ENCODE results near the gene PMS1. TPM values are rescaled to one million over a fixed set of nuclear protein-coding genes. Genes with fewer than 3 reads are reported as not detected.

Gene PMS1
- total RNA-seq, 4 donors from 2014 or later: 12.0 to 15.0 (median 12.8) TPM

GRCh38 chr2:189802396-189802912, 18.2 kb downstream of the PMS1 start:
- no peaks in the 10 kb centered on the region for H3K27me3 ChIP-seq
- H3K27ac ChIP-seq (replicated peaks in 1 of 4): no peak overlapping the region
- DNase-seq (ENCODE audit: extremely low spot score): no peak
- H3K9me3 ChIP-seq: no peaks in the 10 kb centered on the region
- H3K4me1 ChIP-seq: peaks cover 0 to 13% (median 3%) of the 10 kb centered on the region in 4 donors
- H3K36me3 ChIP-seq: peaks cover 0 to 25% (median 6%) of the 10 kb centered on the region in 4 donors
- WGBS: 97% methylated on average over 2 of the region's 2 CpGs
- intact Hi-C loops (cut with DNase I): no loop called here
- H3K4me3 ChIP-seq: no peak overlapping the region
- no peak for TF ChIP-seq CTCF (IDR thresholded peaks at IDR 0.05)
- no peak for TF ChIP-seq POLR2A (IDR thresholded peaks at IDR 0.05; ENCODE audit: low read depth)
- no peak for TF ChIP-seq POLR2AphosphoS5 (IDR thresholded peaks at IDR 0.05)
- TF ChIP-seq EP300 (IDR thresholded peaks at IDR 0.05): no peak

- intact Hi-C loops (cut with DNase I): no loop called here
- H3K9me3 ChIP-seq: no peaks in the 10 kb centered on the region
- no peak overlapping the region for H3K4me3 ChIP-seq
These were observed 19.2 kb downstream of the PMS1 start for GRCh38 chr2:189803431-189803830.

GRCh38 chr2:189818249-189819038, 34.2 kb downstream of the PMS1 start:
- Histone ChIP-seq H3K27ac (replicated peaks in 1 of 4) (no peak overlapping the region), H3K9me3 (no peaks in the 10 kb centered on the region), H3K27me3 (no peaks in the 10 kb centered on the region), H3K36me3 (peaks cover 4 to 36% (median 19%) of the 10 kb centered on the region in 4 donors), H3K4me3 (no peak overlapping the region), H3K4me1 (no peaks in the 10 kb centered on the region)
- TF ChIP-seq POLR2A (IDR thresholded peaks at IDR 0.05; ENCODE audit: low read depth) (no peak), EP300 (IDR thresholded peaks at IDR 0.05) (no peak), CTCF (IDR thresholded peaks at IDR 0.05) (no peak), POLR2AphosphoS5 (IDR thresholded peaks at IDR 0.05) (no peak)
- intact Hi-C loops (cut with DNase I): no loop called here
- whole genome bisulfite sequencing: 86% methylated on average over 3 of the region's 3 CpGs
- DNase-seq (ENCODE audit: extremely low spot score): no peak

More at GRCh38 chr2:189803431-189803830, 19.2 kb downstream of the PMS1 start:
- Histone ChIP-seq H3K36me3 (peaks cover 0 to 21% (median 6%) of the 10 kb centered on the region in 4 donors), H3K27me3 (no peaks in the 10 kb centered on the region), H3K27ac (replicated peaks in 1 of 4) (no peak overlapping the region), H3K4me1 (peaks cover 0 to 6% (median 0%) of the 10 kb centered on the region in 4 donors)
- WGBS: 73% methylated on average over 3 of the region's 3 CpGs
- no peak for DNase-seq (ENCODE audit: extremely low spot score)
- no peak for TF ChIP-seq EP300 (IDR thresholded peaks at IDR 0.05)
- no peak for TF ChIP-seq CTCF (IDR thresholded peaks at IDR 0.05)
- no peak for TF ChIP-seq POLR2AphosphoS5 (IDR thresholded peaks at IDR 0.05)
- no peak for TF ChIP-seq POLR2A (IDR thresholded peaks at IDR 0.05; ENCODE audit: low read depth)

GRCh38 chr2:189819297-189819704, 35.1 kb downstream of the PMS1 start:
- Histone ChIP-seq H3K27me3 (no peaks in the 10 kb centered on the region), H3K4me3 (no peak overlapping the region), H3K9me3 (no peaks in the 10 kb centered on the region), H3K4me1 (no peaks in the 10 kb centered on the region), H3K36me3 (peaks cover 4 to 36% (median 19%) of the 10 kb centered on the region in 4 donors), H3K27ac (replicated peaks in 1 of 4) (no peak overlapping the region)
- intact Hi-C loops (cut with DNase I): no loop called here
- TF ChIP-seq POLR2AphosphoS5 (IDR thresholded peaks at IDR 0.05) (no peak), POLR2A (IDR thresholded peaks at IDR 0.05; ENCODE audit: low read depth) (no peak), CTCF (IDR thresholded peaks at IDR 0.05) (no peak), EP300 (IDR thresholded peaks at IDR 0.05) (no peak)
- no peak for DNase-seq (ENCODE audit: extremely low spot score)
- WGBS: 100% methylated on average over 1 of the region's 1 CpG
